K562 (cell line): ENCODE results near the gene TJAP1. TPM values are rescaled to one million over a fixed set of nuclear protein-coding genes. Genes with fewer than 3 reads are reported as not detected.
A peak's percentile ranks its signal among the peaks of the same experiment; 100 is the strongest.

Source experiments
- ATAC-seq: fragments of 200-7000 bp; cut with Tn5 transposase; 3 replicates; pipeline ENCODE4 v1.9.1; 2020; ENCODE audit warnings: moderate library complexity
- BruUV-seq: library from RNA; stranded (reverse); fragments of 400-500 nt; replicated peaks from 2 replicates; lab custom pipeline; 2021; lab: Mats Ljungman, UMichigan
- CTCF ChIA-PET: fragments of 300-600 bp; formaldehyde crosslinking; extraction: SDS; loops from one replicate; lab custom pipeline; 2021; ENCODE audit warnings: low intra/inter-chr PET ratio; lab: Yijun Ruan, JAX
- POLR2A ChIA-PET: fragments of 300-600, 350-650 bp; sonication (Branson Sonifier 250); formaldehyde crosslinking; extraction: SDS; loops from one replicate; lab custom pipeline; 2021; ENCODE audit warnings: antibody characterized with exemption, inconsistent platforms; lab: Yijun Ruan, JAX
- DNase-seq, 4 experiments: peaks; one replicate each; pipeline versions ENCODE4 v3.0.0 to v3.0.0-alpha.2; 2011 to 2018; ENCODE audit warnings: low spot score in 3 of 4, mixed read lengths in 3 of 4; ENCODE audit errors: extremely low read depth in 1 of 4
- FAIRE-seq: peaks from 2 replicates; lab custom pipeline; 2011; peaks lifted over from hg19 to GRCh38; lab: Jason Lieb, UNC
- H2AFZ ChIP-seq: 2 replicates; pipeline ENCODE4 v1.6.0; 2011; ENCODE audit warnings: low read depth, low read length, control low read depth, inconsistent platforms
- H3K27ac ChIP-seq: fragments of 200-600 bp; 3 replicates; pipeline ENCODE4 v1.8.0; 2011; ENCODE audit warnings: low read depth, mild to moderate bottlenecking, control low read depth, inconsistent platforms, low read length, moderate library complexity, mixed read lengths; ENCODE audit errors: extremely low read depth
- H3K27me3 ChIP-seq, 2 experiments: fragments of 300-600 bp in 1 of 2; 2 replicates in 1 of 2; 3 replicates in 1 of 2; pipeline versions ENCODE4 v1.6.0 to v1.8.0; 2011; ENCODE audit warnings: inconsistent platforms in 2 of 2, low read length in 2 of 2, mild to moderate bottlenecking in 1 of 2, mixed read lengths in 1 of 2, moderate library complexity in 1 of 2; ENCODE audit not compliant: control insufficient read depth in 2 of 2, insufficient read depth in 2 of 2
- H3K36me3 ChIP-seq: fragments of 300-600 bp; 3 replicates; pipeline ENCODE4 v1.8.0; 2011; ENCODE audit warnings: mild to moderate bottlenecking, low read length, inconsistent platforms; ENCODE audit not compliant: control insufficient read depth, insufficient read depth
- H3K4me1 ChIP-seq, 2 experiments: fragments of 200-600 bp in 1 of 2; replicated peaks in 1 of 2; 2 replicates in 1 of 2; 3 replicates in 1 of 2; pipeline versions ENCODE4 v1.5.1 to v1.8.0; 2011; ENCODE audit warnings: inconsistent platforms in 2 of 2, low read length in 2 of 2, mild to moderate bottlenecking in 1 of 2, mixed read lengths in 1 of 2, moderate library complexity in 1 of 2; ENCODE audit not compliant: control insufficient read depth in 2 of 2, insufficient read depth in 2 of 2
- H3K4me2 ChIP-seq: 2 replicates; pipeline ENCODE4 v1.6.1; 2011; ENCODE audit warnings: low read length, control low read depth, inconsistent platforms, mixed read lengths; ENCODE audit not compliant: insufficient read depth
- H3K4me3 ChIP-seq: fragments of 200-600 bp; sonication (generic), shearing (Covaris generic); 2 replicates; pipeline ENCODE4 v1.5.1; 2016; ENCODE audit warnings: control low read depth, inconsistent platforms
- H3K79me2 ChIP-seq: fragments of 200-600 bp; 3 replicates; pipeline ENCODE4 v1.8.0; 2011; ENCODE audit warnings: low read length, inconsistent platforms; ENCODE audit not compliant: control insufficient read depth, insufficient read depth
- H3K9ac ChIP-seq, 2 experiments: 2 replicates each; pipeline versions ENCODE4 v1.6.0 to v1.6.1; 2011; ENCODE audit warnings: low read depth in 2 of 2, low read length in 2 of 2, control low read depth in 1 of 2, inconsistent platforms in 1 of 2, mild to moderate bottlenecking in 1 of 2, mixed read lengths in 1 of 2; ENCODE audit not compliant: insufficient read depth in 1 of 2
- H3K9me1 ChIP-seq: one replicate; pipeline ENCODE4 v1.6.0; 2011; ENCODE audit warnings: inconsistent platforms, mild to moderate bottlenecking, low read length, moderate library complexity; ENCODE audit not compliant: control insufficient read depth, insufficient read depth
- H3K9me3 ChIP-seq: replicated peaks from 2 replicates; pipeline ENCODE4 v1.5.1; 2011; ENCODE audit warnings: low read depth, low read length, inconsistent platforms; ENCODE audit not compliant: control insufficient read depth, insufficient read depth
- H4K20me1 ChIP-seq: replicated peaks from 2 replicates; pipeline ENCODE4 v1.6.1; 2011; ENCODE audit warnings: low read length, inconsistent platforms, mixed read lengths; ENCODE audit not compliant: control insufficient read depth, insufficient read depth
- DIDO1 ChIP-seq: fragments of 450-650 bp; IDR thresholded peaks from 2 replicates; pipeline ENCODE4 v1.6.1; 2016; ENCODE audit warnings: low read depth, missing biosample characterization, missing genetic modification characterization
- HBP1 ChIP-seq: fragments of 450-650 bp; formaldehyde crosslinking; IDR thresholded peaks from 2 replicates; pipeline ENCODE4 v1.4.0; 2022; ENCODE audit warnings: missing genetic modification characterization
- MECOM ChIP-seq: fragments of 250-450 bp; sonication (Bioruptor Pico); IDR thresholded peaks from 2 replicates; pipeline ENCODE4 v1.8.0; 2022; ENCODE audit warnings: inconsistent platforms
- NCOA2 ChIP-seq, 2 experiments: fragments of 450-650 bp; IDR thresholded peaks; 2 replicates each; pipeline ENCODE4 v1.6.1; 2018; ENCODE audit warnings: mild to moderate bottlenecking in 2 of 2, moderate library complexity in 1 of 2; ENCODE audit not compliant: partially characterized antibody in 2 of 2
- WGBS: fragments of 100-300 bp; shearing (Covaris generic); methylation state at CpG from one replicate; pipeline ENCODE4 v1.1.6; 2016; ENCODE audit warnings: low coverage, mixed read lengths; ENCODE audit not compliant: insufficient coverage; ENCODE audit errors: missing lambda C conversion rate; 5-methylcytosine and 5-hydroxymethylcytosine counted together
- in situ Hi-C: fragments of 300-500 bp; cut with MboI; formaldehyde crosslinking; loops from 4 replicates; pipeline ENCODE4 v1.15.0; 2018; ENCODE audit warnings: inconsistent platforms, mixed read lengths
- intact Hi-C: fragments of 100-400 bp; cut with micrococcal nuclease; formaldehyde crosslinking; loops from 2 replicates; pipeline ENCODE4 v1.14.2; 2022
- polyA plus RNA-seq, 8 experiments: library from polyadenylated mRNA; depleted of rRNA in 4 of 8; stranded (reverse) in 5 of 8; unstranded in 3 of 8; fragments of >200 nt; fragmentation: Nextera tagmentation in 2 of 8; fragmentation: Illumina TruSeq in 1 of 8; extraction: Ambion mirVana in 2 of 8; extraction: Trizol in 1 of 8; gene quantifications; 2 replicates each; pipeline versions ENCODE4 v1.2.1 to v1.2.3, GENCODE V29; 2011 to 2014; ENCODE audit warnings: inconsistent platforms in 1 of 8, missing spikeins in 1 of 8
- total RNA-seq, 7 experiments: library from RNA; depleted of rRNA in 6 of 7; stranded (reverse); fragments of >200 nt in 6 of 7; fragmentation: Illumina TruSeq in 2 of 7; extraction: Trizol in 2 of 7; gene quantifications; 2 replicates each; pipeline versions ENCODE4 v1.2.1 to v1.2.3, GENCODE V29; 2011 to 2021; ENCODE audit warnings: low replicate concordance in 1 of 7

The TJAP1 gene
- total and polyA plus RNA-seq, 9 of the 15 experiments (the other 6 are each of a cell fraction or from before 2014, with no cell fraction given) = 0.06 to 35.8 (median 16.2) TPM

GRCh38 chr6:43494766-43495165, 17.4 kb downstream of the TJAP1 start:
- in situ Hi-C loops = loop anchor here (5.0 kb wide), 1 partner anchor 232 kb away; no protein-coding TSS in a partner anchor
- Histone ChIP-seq H3K9me3 (no peaks in the 10 kb centered on the region), H3K27ac (no peak overlapping the region), H4K20me1 (peaks cover 22% of the 10 kb centered on the region), H2AFZ (no peak overlapping the region), H3K9ac (peak overlapping the region in 1 of 2 experiments; percentile 61; a peak in 2 of 4 replicates), H3K4me3 (no peak overlapping the region), H3K36me3 (peaks cover 23% of the 10 kb centered on the region; the same call in 2 of the 3 replicates), H3K4me2 (no peak overlapping the region), H3K27me3 (no peaks in the 10 kb centered on the region), H3K4me1 (peaks cover 16 to 28% of the 10 kb centered on the region in 2 experiments), H3K9me1 (peaks cover 3% of the 10 kb centered on the region), H3K79me2 (0 out of 3 replicates have a peak, but pooled peaks cover 3% of the 10 kb centered on the region)
- BruUV-seq = no TSS peak
- TF ChIP-seq NCOA2 (IDR thresholded peaks at IDR 0.05; ENCODE audit: partially characterized antibody in 2 of 2) (no peak), HBP1 (CRISPR knock-in tag) (no peak), DIDO1 (tag) (no peak), MECOM (CRISPR knock-in tag) (0 out of 2 replicates have a peak, but pooled peaks have one; percentile 13)
- FAIRE-seq (no peak), DNase-seq (no peak), ATAC-seq (no peak)
- ChIA-PET CTCF (no interaction called here), POLR2A (interaction anchor here (0.7 to 8.5 kb wide), 8 partner anchors 8 to 312 kb away, joined by 3 to 54 read pairs (median 4); partner anchors contain the start of genes CUL9 and LRRC73)
- 64% methylated on average over 4 of the region's 4 CpGs for WGBS
- intact Hi-C loops = no loop called here
